Adrenal gland (tissue), 12 donors: ENCODE data around the gene MRPL9. TPM values are rescaled to one million over a fixed set of nuclear protein-coding genes. Genes with fewer than 3 reads are reported as not detected.
A peak's percentile ranks its signal among the peaks of the same experiment; 100 is the strongest.

Experiments
- DNase-seq, 7 donors: peaks; one replicate each; pipeline ENCODE4 v3.0.0-alpha.2; 2019 to 2020
- H3K27ac ChIP-seq, 5 donors: fragments of 200-600 bp; sonication (generic) in 4 of 5; 1 replicate in 3 of 5; 2 replicates in 2 of 5; pipeline versions ENCODE4 v1.5.1 to v1.8.0; 2016 to 2020; ENCODE audit warnings: mild to moderate bottlenecking in 1 of 5
- H3K27me3 ChIP-seq: fragments of 200-600 bp; 2 replicates; pipeline ENCODE4 v1.8.0; 2021
- H3K36me3 ChIP-seq, 2 donors: fragments of 200-600 bp; replicated peaks in 1 of 2; 1 replicate in 1 of 2; 2 replicates in 1 of 2; pipeline versions ENCODE4 v1.5.1 to v1.8.0; 2018 to 2022
- H3K4me1 ChIP-seq, 2 donors: fragments of 200-600 bp; replicated peaks in 1 of 2; 1 replicate in 1 of 2; 2 replicates in 1 of 2; pipeline versions ENCODE4 v1.5.1 to v1.8.0; 2018 to 2021
- H3K4me3 ChIP-seq, 4 donors: fragments of 200-600 bp; sonication (generic) in 3 of 4; one replicate each; pipeline ENCODE4 v1.5.1; 2016 to 2018
- H3K9me3 ChIP-seq, 3 donors: fragments of 200-600 bp; sonication (generic) in 1 of 3; replicated peaks in 1 of 3; 1 replicate in 2 of 3; 2 replicates in 1 of 3; pipeline versions ENCODE4 v1.5.1 to v1.8.0; 2016 to 2021
- POLR2A ChIP-seq, 2 donors: fragments of 450-650 bp; IDR thresholded peaks; one replicate each; pipeline ENCODE4 v1.6.1; 2017; ENCODE audit warnings: antibody characterized with exemption in 2 of 2, mild to moderate bottlenecking in 2 of 2, moderate library complexity in 1 of 2
- WGBS, 4 donors: extraction: QIAGEN DNeasy Blood & Tissue Kit in 2 of 4; methylation state at CpG; one replicate each; pipeline versions ENCODE4 v1.1.5 to v1.1.7; 2013 to 2017; 5-methylcytosine and 5-hydroxymethylcytosine counted together
- intact Hi-C, 2 donors: fragments of 100-400 bp; cut with DNase I; formaldehyde crosslinking; loops; one replicate each; pipeline versions ENCODE4 v1.14.1 to v1.15.0; 2022 to 2023
- polyA plus RNA-seq, 3 donors: library from polyadenylated mRNA; stranded (reverse); fragments of 200-250 nt in 2 of 3; fragments of 350-450 nt in 1 of 3; fragmentation: Illumina TruSeq in 1 of 3; extraction: RNeasy Lipid Tissue Mini Kit (QIAGEN cat#74804) in 1 of 3; gene quantifications; one replicate each; pipeline ENCODE4 v1.2.3, GENCODE V29; 2013 to 2014
- total RNA-seq, 9 donors: library from RNA; depleted of rRNA in 4 of 9; stranded (reverse); fragments of >200 nt in 4 of 9; fragments of 120-200 nt in 1 of 9; fragmentation: NEBNext Ultra II Directional in 1 of 9; extraction: Animal tissue kit (Norgen Biotek cat#: 25700) in 1 of 9; gene quantifications; one replicate each; pipeline versions ENCODE4 v1.1.0 to v1.2.4, GENCODE V29; 2013 to 2023
- TF ChIP-seq, protein P1 (sequence below), 6 experiments: fragments of 450-650 bp in 4 of 6; fragments of 200-600 bp in 2 of 6; sonication (generic) in 1 of 6; IDR thresholded peaks; 1 replicate in 5 of 6; 2 replicates in 1 of 6; pipeline versions ENCODE4 v1.5.1 to v1.8.0; 2016 to 2021; ENCODE audit warnings: antibody characterized with exemption in 6 of 6, mild to moderate bottlenecking in 2 of 6, moderate library complexity in 1 of 6
- donor health status: healthy with polysubstance abuse.
- donor health status: Bipolar disorder and iron deficiency.
- donor health status: DM: yes; HTN: yes; CAD: no.
- donor health status: DM: no; HTN: no; CAD: no.
- donor health status: DM: no; HTN: no; CAD: no.
- donor health status: DM: yes; HTN: yes; CAD: no.

The MRPL9 gene
- total and polyA plus RNA-seq, 12 donors, result 42.0 to 127 (median 65.2) TPM

DNA sequence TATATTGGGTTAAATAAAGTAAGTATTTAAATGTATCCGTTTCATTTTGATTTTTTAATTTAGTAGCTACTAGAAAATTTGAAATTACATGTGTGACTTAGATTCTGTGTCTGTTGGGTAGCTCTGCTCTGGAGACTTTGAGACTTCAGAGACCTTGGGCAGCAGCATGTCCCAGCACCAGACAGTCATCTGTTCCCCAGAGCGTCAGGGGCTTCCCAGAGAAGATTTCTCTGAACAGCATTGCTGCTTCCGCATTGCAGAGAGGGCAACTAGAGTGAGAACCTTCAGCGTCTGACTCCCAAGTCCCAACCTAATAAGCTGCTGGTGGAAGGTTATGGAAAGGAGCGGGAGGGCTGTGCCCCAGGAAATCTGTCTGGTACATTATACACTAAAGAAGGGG is 35.3 kb upstream of the MRPL9 start:
- Histone ChIP-seq H3K27me3 (no peaks in the 10 kb centered on the region), H3K4me1 (no peaks in the 10 kb centered on the region), H3K27ac (no peak overlapping the region), H3K9me3 (no peaks in the 10 kb centered on the region), H3K36me3 (no peaks in the 10 kb centered on the region), H3K4me3 (no peak overlapping the region)
- intact Hi-C loops, result no loop called here
- DNase-seq, result no peak
- WGBS, 4 donors, result 79 to 89% (median 86%) methylated on average over 5 of the region's 5 CpGs
- TF ChIP-seq POLR2A (IDR thresholded peaks at IDR 0.05), result no peak
- TF ChIP-seq, protein P1, sequence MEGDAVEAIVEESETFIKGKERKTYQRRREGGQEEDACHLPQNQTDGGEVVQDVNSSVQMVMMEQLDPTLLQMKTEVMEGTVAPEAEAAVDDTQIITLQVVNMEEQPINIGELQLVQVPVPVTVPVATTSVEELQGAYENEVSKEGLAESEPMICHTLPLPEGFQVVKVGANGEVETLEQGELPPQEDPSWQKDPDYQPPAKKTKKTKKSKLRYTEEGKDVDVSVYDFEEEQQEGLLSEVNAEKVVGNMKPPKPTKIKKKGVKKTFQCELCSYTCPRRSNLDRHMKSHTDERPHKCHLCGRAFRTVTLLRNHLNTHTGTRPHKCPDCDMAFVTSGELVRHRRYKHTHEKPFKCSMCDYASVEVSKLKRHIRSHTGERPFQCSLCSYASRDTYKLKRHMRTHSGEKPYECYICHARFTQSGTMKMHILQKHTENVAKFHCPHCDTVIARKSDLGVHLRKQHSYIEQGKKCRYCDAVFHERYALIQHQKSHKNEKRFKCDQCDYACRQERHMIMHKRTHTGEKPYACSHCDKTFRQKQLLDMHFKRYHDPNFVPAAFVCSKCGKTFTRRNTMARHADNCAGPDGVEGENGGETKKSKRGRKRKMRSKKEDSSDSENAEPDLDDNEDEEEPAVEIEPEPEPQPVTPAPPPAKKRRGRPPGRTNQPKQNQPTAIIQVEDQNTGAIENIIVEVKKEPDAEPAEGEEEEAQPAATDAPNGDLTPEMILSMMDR (IDR thresholded peaks at IDR 0.05), result no peak

DNA sequence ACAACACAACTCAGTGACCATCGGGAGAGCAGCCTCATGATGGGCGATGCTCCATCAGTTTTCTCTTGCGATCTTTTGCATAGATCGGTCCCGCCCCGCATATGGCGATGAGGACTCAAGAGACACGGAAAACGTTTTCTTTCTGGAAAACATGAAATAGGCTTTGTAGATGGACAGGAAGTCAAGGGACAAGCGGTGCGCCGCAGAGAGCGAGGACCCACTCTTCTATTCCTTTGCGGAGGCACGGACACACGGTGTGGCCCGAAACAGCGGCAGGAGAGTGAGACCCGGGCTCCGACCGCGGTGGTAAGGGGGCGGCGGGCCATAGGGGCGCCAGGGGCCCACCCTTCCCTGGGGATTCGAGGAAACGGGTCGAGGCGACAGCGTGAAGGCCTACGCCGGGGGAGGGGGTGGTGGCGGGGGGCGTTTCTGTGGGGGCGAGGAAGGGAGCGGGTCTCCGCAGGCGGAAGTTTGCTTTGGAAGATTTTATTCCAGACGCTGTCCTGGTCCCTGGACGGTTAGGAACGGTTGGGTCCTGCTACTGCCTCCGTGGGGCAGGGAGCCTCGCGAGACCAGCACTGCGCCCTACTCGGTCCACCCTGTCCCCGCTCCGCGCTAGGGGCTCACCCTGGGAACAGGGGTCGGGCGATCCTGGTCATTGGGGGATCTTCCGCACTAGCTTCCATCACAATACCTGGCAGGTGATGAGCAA is 27.8 kb upstream of the MRPL9 start:
- Histone ChIP-seq H3K4me3 (peak overlapping the region in 3 of 4 donors; percentile 45 to 64 (median 59)), H3K27me3 (no peaks in the 10 kb centered on the region), H3K4me1 (no peaks in the 10 kb centered on the region), H3K27ac (peak overlapping the region in 3 of 5 donors; percentile 39 to 50 (median 46)), H3K9me3 (no peaks in the 10 kb centered on the region), H3K36me3 (no peaks in the 10 kb centered on the region)
- peak in 3 of 7 donors; percentile 31 to 34 (median 34) for DNase-seq
- no peak for TF ChIP-seq POLR2A (IDR thresholded peaks at IDR 0.05)
- TF ChIP-seq, protein P1 (IDR thresholded peaks at IDR 0.05), result no peak
- 0 to 3% (median 1%) methylated on average over 28 to 52 of the region's 52 CpGs for WGBS, 4 donors
- intact Hi-C loops, result no loop called here

DNA sequence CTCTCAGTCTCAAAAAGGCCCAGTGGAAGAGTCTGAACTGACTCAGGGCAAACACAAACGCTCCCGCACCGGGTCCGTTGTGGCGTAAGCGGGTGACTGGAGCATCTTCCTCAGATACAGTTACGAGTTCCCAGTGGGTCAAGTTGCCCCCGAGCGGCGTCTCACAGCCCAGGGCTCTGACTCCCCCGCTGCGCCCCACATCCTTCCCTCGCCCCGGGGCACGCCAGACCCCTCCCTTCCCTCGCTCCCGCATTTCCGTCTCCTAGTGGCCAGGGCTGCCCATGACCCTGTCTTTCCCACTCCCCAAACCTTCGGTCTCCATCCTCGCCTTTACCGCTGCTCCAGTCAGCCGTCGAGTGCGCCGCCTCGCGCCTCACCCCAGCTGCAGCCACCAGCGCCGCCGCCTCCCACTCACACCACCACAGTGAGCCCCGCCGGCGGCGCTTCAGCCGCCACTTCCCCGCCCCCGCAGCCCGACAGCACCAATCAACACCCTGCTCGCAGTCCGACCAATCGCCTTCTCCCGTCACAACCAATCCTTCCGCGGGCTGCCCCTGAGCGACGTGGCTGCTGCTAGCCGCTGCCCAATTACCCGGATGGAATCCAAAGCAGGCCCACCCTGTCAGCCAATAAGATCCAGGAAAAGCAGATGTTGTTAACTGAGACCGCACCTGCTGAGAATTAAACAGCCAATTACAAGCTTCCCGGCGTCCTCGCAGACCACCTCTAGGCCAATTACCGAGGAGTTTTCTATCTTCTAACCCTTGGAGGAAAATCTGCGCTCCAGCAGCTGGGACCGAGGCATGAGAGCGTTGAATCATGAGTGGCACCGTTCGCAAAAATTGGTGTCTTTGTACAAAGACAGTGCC is 27.0 kb upstream of the MRPL9 start, which contains the start of gene TDRKH:
TSS of gene TDRKH (minus strand) at position 430 of the 869 bp plus-strand sequence. CDS start 7,478 bp downstream, outside the sequence.
- peak; percentile 98 to 100 (median 99) for DNase-seq
- Histone ChIP-seq H3K27ac (peak within 1 kb of the TSS in 3 of 5 donors; percentile 39 to 50 (median 46)), H3K4me1 (no peaks in the 10 kb centered on the region), H3K36me3 (no peaks in the 10 kb centered on the region), H3K9me3 (no peaks in the 10 kb centered on the region), H3K4me3 (peak within 1 kb of the TSS in 3 of 4 donors; percentile 45 to 64 (median 60)), H3K27me3 (no peaks in the 10 kb centered on the region)
- intact Hi-C loops, result no loop called here
- peak; percentile 12 to 77 for TF ChIP-seq POLR2A (IDR thresholded peaks at IDR 0.05)
- TF ChIP-seq, protein P1 (IDR thresholded peaks at IDR 0.05), result peak in 4 of 6 experiments; percentile 11 to 44 (median 36)
- 0 to 1% (median 1%) methylated on average over 35 to 58 of the region's 58 CpGs for WGBS, 4 donors

DNA sequence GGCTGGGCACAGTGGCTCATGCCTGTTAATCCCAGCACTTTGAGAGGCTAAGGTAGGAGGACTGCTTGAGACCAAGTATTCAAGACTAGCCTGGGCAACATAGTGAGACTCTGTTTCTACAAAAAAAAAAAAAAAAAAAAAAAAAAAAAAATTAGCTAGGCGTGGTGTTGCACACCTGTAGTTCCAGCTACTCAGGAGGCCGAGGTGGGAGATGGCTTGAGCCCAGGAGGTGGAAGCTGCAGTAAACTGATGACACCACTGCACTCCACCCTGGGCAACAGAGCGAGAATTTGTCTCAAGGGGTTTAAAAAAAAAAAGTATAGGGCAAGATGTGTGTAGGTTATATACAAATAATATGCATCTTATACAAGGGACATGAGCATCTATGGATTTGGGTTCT is 24.4 kb upstream of the MRPL9 start:
- no peaks in the 10 kb centered on the region for H3K27me3 ChIP-seq
- H3K4me1 ChIP-seq, result no peaks in the 10 kb centered on the region
- H3K36me3 ChIP-seq, result no peaks in the 10 kb centered on the region
- intact Hi-C loops, result no loop called here
- DNase-seq, result no peak
- no peaks in the 10 kb centered on the region for H3K9me3 ChIP-seq
- no peak overlapping the region for H3K27ac ChIP-seq
- no peak for TF ChIP-seq POLR2A (IDR thresholded peaks at IDR 0.05)
- TF ChIP-seq, protein P1 (IDR thresholded peaks at IDR 0.05), result no peak
- no peak overlapping the region for H3K4me3 ChIP-seq
- WGBS, 4 donors, result 82 to 97% (median 85%) methylated on average over 3 of the region's 3 CpGs
